HG02571 (cell line): Measurements from ENCODE around the gene CACNA1A.
"Not testable (repeated sequence)": the region's sequence is repeated elsewhere in the genome, so short reads cannot be mapped to it uniquely, and the experiment has no call there.

Experiments used
- ATAC-seq: cut with Tn5 transposase; IDR thresholded peaks from one replicate; pipeline ENCODE4 v1.9.1; 2021; ENCODE audit warnings: mild to moderate bottlenecking, moderate library complexity; ENCODE audit not compliant: unreplicated experiment

The CACNA1A gene

GRCh38 chr19:13207846-13208671, 298.2 kb downstream of the CACNA1A start:
- no peak for ATAC-seq

GRCh38 chr19:13207237-13207845, 298.9 kb downstream of the CACNA1A start:
- no peak for ATAC-seq

GRCh38 chr19:13206587-13206986, 299.7 kb downstream of the CACNA1A start:
- no peak for ATAC-seq

GRCh38 chr19:13202112-13202511, 304.2 kb downstream of the CACNA1A start:
- ATAC-seq = not testable (repeated sequence)

GRCh38 chr19:13198634-13199033, 307.6 kb downstream of the CACNA1A start:
- ATAC-seq = no peak

- no peak for ATAC-seq
These were observed 310.6 kb downstream of the CACNA1A start for GRCh38 chr19:13195678-13196077.

- no peak for ATAC-seq
These were observed 315.3 kb downstream of the CACNA1A start for GRCh38 chr19:13190781-13191540.

GRCh38 chr19:13189600-13189999, 316.7 kb downstream of the CACNA1A start:
- ATAC-seq = no peak

- no peak for ATAC-seq
These were observed 318.9 kb downstream of the CACNA1A start for GRCh38 chr19:13187419-13187818.

- ATAC-seq = not testable (repeated sequence)
These were observed 319.6 kb downstream of the CACNA1A start for GRCh38 chr19:13186688-13187087.

GRCh38 chr19:13185763-13186657, 320.3 kb downstream of the CACNA1A start:
- not testable (repeated sequence) for ATAC-seq

- ATAC-seq = not testable (repeated sequence)
These were observed 321.4 kb downstream of the CACNA1A start for GRCh38 chr19:13184926-13185325.

GRCh38 chr19:13181747-13182388, 324.4 kb downstream of the CACNA1A start:
- ATAC-seq = no peak

- ATAC-seq = not testable (repeated sequence)
These were observed 328.0 kb downstream of the CACNA1A start for GRCh38 chr19:13178291-13178690.

GRCh38 chr19:13177584-13177983, 328.7 kb downstream of the CACNA1A start:
- not testable (repeated sequence) for ATAC-seq

- no peak for ATAC-seq
These were observed 329.9 kb downstream of the CACNA1A start for GRCh38 chr19:13176345-13176744.

- ATAC-seq = no peak
These were observed 333.0 kb downstream of the CACNA1A start for GRCh38 chr19:13173139-13173737.

GRCh38 chr19:13172346-13173138, 333.7 kb downstream of the CACNA1A start:
- no peak for ATAC-seq

- no peak for ATAC-seq
These were observed 335.1 kb downstream of the CACNA1A start for GRCh38 chr19:13171146-13171545.
